OCI-LY3 (cell line): ENCODE measurements around the gene DPF3.

ENCODE experiments used
- CTCF ChIP-seq: fragments of 200-600, 300-600 bp; sonication (generic); IDR thresholded peaks from 2 replicates; pipeline ENCODE4 v1.5.1; 2014; ENCODE audit warnings: antibody characterized with exemption, low read length, low read depth
- EZH2phosphoT487 ChIP-seq: fragments of 200-600 bp; shearing (Covaris generic); IDR thresholded peaks from 2 replicates; pipeline ENCODE4 v1.6.1; 2018; ENCODE audit warnings: antibody characterized with exemption, mixed run types, low read depth

GRCh38 chr14:72783741-72784140, 110.2 kb downstream of the DPF3 start:
- TF ChIP-seq CTCF = no peak
- TF ChIP-seq EZH2phosphoT487 = no peak
